ENCODE data around the gene SYTL5.

DNA sequence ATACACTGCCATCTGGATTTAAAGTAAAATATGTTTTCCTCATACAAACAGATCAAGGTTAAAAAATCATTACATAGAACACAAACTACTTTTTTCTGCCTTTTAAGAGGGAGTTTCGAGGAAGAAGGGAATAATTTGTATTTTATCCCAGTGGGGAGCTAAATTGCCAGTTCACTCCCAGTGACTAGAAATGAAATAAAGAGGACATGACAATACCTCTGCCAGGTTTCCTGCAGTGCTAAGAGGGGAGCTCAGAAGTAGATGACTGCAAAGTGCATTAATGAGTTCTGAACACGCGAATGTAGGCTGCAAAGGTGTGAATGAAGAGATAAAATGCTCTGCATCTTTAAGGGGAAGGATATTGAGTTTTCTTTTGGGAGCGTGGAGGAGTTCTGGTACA, 144.6 kb downstream of the SYTL5 start:
- TF ChIP-seq CTCF (IDR thresholded peaks at IDR 0.05) (no peak), POLR2A (IDR thresholded peaks at IDR 0.05) (no peak)
